GM12801 (cell line): ENCODE data around the gene FBXW9.

ENCODE experiments used
- TF ChIP-seq, protein P1 (sequence below): IDR thresholded peaks from one replicate; pipeline ENCODE4 v1.5.1; 2011; ENCODE audit warnings: control low read depth; ENCODE audit not compliant: insufficient read length; ENCODE audit errors: extremely low read depth

The FBXW9 gene

DNA sequence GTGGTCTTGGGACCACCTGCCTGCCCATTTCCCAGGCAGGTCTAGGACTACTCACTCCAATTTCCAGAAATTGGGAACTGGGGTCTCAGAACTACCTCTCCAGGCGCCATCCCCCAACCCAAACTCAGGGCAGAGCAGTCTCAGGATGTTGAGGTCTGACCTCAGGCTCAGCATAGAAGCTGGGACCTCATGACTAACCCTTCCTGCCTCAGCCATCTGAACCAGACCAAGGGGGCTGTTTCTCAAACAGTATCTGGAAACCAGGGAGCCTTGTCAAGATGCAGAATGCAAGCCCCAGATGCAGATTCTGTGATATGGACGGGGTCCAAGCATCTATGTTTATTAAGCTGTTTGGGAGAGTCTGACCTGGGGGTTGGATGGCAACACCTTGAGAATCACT lies 1.3 kb downstream of the FBXW9 start:
- TF ChIP-seq, protein P1, sequence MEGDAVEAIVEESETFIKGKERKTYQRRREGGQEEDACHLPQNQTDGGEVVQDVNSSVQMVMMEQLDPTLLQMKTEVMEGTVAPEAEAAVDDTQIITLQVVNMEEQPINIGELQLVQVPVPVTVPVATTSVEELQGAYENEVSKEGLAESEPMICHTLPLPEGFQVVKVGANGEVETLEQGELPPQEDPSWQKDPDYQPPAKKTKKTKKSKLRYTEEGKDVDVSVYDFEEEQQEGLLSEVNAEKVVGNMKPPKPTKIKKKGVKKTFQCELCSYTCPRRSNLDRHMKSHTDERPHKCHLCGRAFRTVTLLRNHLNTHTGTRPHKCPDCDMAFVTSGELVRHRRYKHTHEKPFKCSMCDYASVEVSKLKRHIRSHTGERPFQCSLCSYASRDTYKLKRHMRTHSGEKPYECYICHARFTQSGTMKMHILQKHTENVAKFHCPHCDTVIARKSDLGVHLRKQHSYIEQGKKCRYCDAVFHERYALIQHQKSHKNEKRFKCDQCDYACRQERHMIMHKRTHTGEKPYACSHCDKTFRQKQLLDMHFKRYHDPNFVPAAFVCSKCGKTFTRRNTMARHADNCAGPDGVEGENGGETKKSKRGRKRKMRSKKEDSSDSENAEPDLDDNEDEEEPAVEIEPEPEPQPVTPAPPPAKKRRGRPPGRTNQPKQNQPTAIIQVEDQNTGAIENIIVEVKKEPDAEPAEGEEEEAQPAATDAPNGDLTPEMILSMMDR, result no peak

- TF ChIP-seq, protein P1, result no peak
These were observed 1.8 kb downstream of the FBXW9 start for GRCh38 chr19:12694641-12695040.

- TF ChIP-seq, protein P1, result no peak
These were observed 3.5 kb downstream of the FBXW9 start for GRCh38 chr19:12692960-12693359.

DNA sequence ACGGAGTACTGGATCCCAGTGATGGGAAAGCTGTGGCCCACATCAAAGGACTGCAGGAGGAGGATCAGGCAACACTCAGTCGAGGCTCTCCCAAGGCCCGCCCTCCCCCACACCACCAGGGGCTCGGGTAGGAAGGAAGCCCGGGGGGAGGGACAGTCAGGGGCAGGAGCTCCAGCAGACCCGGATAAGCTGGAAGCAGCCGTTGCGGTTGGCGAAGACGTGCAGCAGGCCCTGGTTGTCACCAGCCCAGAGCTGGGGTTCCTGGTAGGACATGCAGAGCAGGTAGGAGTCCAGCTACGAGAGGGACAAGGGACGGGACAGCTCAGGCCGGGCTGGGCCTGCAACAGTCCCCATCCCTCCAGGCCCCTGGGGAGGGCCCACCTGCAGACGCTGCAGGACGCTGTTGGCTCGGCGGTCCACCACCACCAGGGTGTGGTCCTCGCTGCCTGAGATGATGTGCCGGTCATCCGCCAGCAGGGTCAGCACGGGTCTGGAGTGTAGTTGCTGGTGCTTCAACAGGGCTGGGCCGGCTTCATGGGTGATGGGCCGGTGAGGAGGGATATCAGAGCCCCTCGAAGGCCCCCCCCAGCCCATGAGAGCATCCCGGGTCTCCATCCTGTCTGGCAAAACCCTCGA lies 6.7 kb downstream of the FBXW9 start:
- TF ChIP-seq, protein P1, result no peak

DNA sequence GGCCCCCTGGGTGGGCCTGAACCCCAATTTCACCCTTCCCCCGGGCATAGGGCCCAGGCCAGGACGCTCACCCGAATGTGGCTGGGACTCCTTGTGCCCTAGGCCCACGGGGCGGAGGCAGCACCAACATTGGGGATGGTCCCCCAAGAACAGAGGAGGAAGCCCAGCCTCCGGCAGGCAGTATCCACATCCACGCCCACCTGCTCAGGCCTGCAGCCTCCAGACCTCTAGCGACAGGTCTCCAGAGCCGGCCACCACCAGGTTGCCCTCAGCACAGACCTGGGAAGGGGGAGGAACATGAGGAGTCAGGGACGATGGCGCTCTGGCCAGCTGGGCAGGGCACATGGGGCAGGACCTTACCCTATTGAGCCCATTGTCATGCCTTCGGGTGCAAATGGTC lies 7.4 kb downstream of the FBXW9 start:
- TF ChIP-seq, protein P1, result no peak

DNA sequence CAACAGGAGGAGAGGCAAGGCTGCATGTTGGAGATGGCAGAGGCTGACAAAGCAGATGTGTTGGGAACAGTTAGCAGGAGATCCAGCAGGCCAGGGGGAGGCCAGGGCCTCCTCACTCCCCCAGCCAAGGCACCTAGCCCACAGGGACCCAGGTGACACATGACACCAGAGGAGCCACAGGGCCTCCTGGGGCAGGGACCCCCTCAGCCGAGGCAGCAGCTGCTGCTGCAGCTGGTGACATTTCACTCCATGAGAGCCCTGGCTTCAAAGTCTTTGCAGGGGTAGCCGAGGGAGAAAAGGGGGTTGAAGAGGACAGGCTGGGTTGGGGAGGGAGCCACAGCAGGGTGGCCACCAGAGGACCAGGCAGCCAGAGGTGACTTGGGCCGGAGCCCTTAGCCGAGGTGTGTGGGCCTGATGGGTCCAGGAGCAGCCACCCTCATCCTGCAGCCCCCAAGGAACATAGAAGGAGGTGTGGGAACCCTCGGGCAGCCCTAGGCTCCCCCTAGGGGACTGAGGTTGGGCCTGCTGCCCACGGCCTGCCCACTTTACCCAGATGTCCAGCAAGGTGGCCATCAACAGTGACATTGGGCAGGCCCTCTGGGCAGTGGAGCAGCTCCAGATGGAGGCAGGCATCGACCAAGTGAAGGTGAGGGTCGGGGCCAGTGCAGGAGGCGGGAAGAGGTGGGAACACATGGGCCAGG lies 8.8 kb downstream of the FBXW9 start, which contains the start of gene GNG14:
TSS of gene GNG14 (plus strand) at position 503 of the 701 bp plus-strand sequence. CDS start at position 554, 51 bp downstream.
- TF ChIP-seq, protein P1, result no peak

- TF ChIP-seq, protein P1, result no peak
These were observed 10.6 kb downstream of the FBXW9 start for GRCh38 chr19:12685831-12686230.
